ENCODE results near the gene PAXIP1. TPM values are rescaled to one million over a fixed set of nuclear protein-coding genes. Genes with fewer than 3 reads are reported as not detected.

PAXIP1 gene
- total RNA-seq, 1 donor from 2014 or later = 12.0 TPM

Other genes with a start within 250 kb of the PAXIP1 start
- 0.96 TPM for gene HTR5A, start 67.2 kb upstream of the PAXIP1 start, total RNA-seq (ENCODE audit: insufficient read depth, low replicate concordance)